IMR-90 (cell line): ENCODE results near the gene GPR153. TPM values are rescaled to one million over a fixed set of nuclear protein-coding genes. Genes with fewer than 3 reads are reported as not detected.

Experiments
- ATAC-seq: fragments of 200-7000 bp; cut with Tn5 transposase; 2 replicates; pipeline ENCODE4 v1.9.1; 2020; ENCODE audit warnings: low read depth, mild to moderate bottlenecking, moderate library complexity
- BruUV-seq: library from RNA; stranded (reverse); fragments of 400-500 nt; replicated peaks from 2 replicates; lab custom pipeline; 2021; lab: Mats Ljungman, UMichigan
- CTCF ChIA-PET: fragments of 300-600 bp; formaldehyde crosslinking; extraction: SDS; loops from one replicate; lab custom pipeline; 2021; ENCODE audit warnings: antibody characterized with exemption; lab: Yijun Ruan, JAX
- POLR2A ChIA-PET: fragments of 300-600 bp; sonication (Branson Sonifier 250); formaldehyde crosslinking; loops from one replicate; lab custom pipeline; 2022; ENCODE audit warnings: antibody characterized with exemption; ENCODE audit not compliant: unreplicated experiment; lab: Charles Lee
- DNase-seq: peaks from one replicate; pipeline ENCODE4 v3.0.0; 2013
- H2AFZ ChIP-seq: replicated peaks from 2 replicates; pipeline ENCODE3; 2013; ENCODE audit warnings: low read length, mild to moderate bottlenecking; ENCODE audit not compliant: poor library complexity
- H2AK5ac ChIP-seq: 2 replicates; pipeline ENCODE4 v1.6.1; 2013; ENCODE audit warnings: low read depth, low read length, inconsistent platforms
- H2AK9ac ChIP-seq: replicated peaks from 2 replicates; pipeline ENCODE3; 2013; ENCODE audit warnings: mild to moderate bottlenecking, low read depth, low read length, moderate library complexity; ENCODE audit not compliant: poor library complexity
- H2BK120ac ChIP-seq: 2 replicates; pipeline ENCODE4 v1.6.1; 2013; ENCODE audit warnings: low read depth, low read length, inconsistent platforms
- H2BK15ac ChIP-seq: 3 replicates; pipeline ENCODE4 v1.6.1; 2013; ENCODE audit warnings: low read depth, low read length, inconsistent platforms
- H2BK20ac ChIP-seq: 2 replicates; pipeline ENCODE4 v1.6.1; 2013; ENCODE audit warnings: low read depth, mild to moderate bottlenecking, inconsistent platforms, low read length, moderate library complexity
- H2BK5ac ChIP-seq: 2 replicates; pipeline ENCODE4 v1.6.1; 2013; ENCODE audit warnings: mild to moderate bottlenecking, low read depth, low read length, inconsistent platforms; ENCODE audit not compliant: poor library complexity, severe bottlenecking
- H3K14ac ChIP-seq: replicated peaks from 2 replicates; pipeline ENCODE4 v1.6.1; 2013; ENCODE audit warnings: low read depth, low read length, inconsistent platforms
- H3K18ac ChIP-seq: 2 replicates; pipeline ENCODE4 v1.6.1; 2013; ENCODE audit warnings: low read depth, low read length, control low read depth
- H3K23ac ChIP-seq: 2 replicates; pipeline ENCODE4 v1.6.1; 2013; ENCODE audit warnings: low read depth, low read length, inconsistent platforms
- H3K27ac ChIP-seq: 2 replicates; pipeline ENCODE4 v1.5.1; 2013; ENCODE audit warnings: mild to moderate bottlenecking, control low read depth, low read length; ENCODE audit not compliant: insufficient read depth
- H3K27me3 ChIP-seq: 2 replicates; pipeline ENCODE4 v1.6.1; 2013; ENCODE audit warnings: low read length; ENCODE audit not compliant: control insufficient read depth, insufficient read depth
- H3K36me3 ChIP-seq: 2 replicates; pipeline ENCODE4 v1.6.1; 2013; ENCODE audit warnings: low read length, mixed read lengths; ENCODE audit not compliant: control insufficient read depth, insufficient read depth
- H3K4ac ChIP-seq: 2 replicates; pipeline ENCODE4 v1.6.1; 2013; ENCODE audit warnings: low read depth, low read length, inconsistent platforms
- H3K4me1 ChIP-seq: 2 replicates; pipeline ENCODE4 v1.6.1; 2013; ENCODE audit warnings: low read length, mixed read lengths; ENCODE audit not compliant: control insufficient read depth, insufficient read depth
- H3K4me2 ChIP-seq: 2 replicates; pipeline ENCODE4 v1.6.1; 2013; ENCODE audit warnings: low read depth, mild to moderate bottlenecking, control low read depth, low read length, moderate library complexity
- H3K4me3 ChIP-seq: 2 replicates; pipeline ENCODE4 v1.5.1; 2013; ENCODE audit warnings: low read depth, mild to moderate bottlenecking, control low read depth, low read length, moderate library complexity; ENCODE audit not compliant: insufficient read depth
- H3K56ac ChIP-seq: 2 replicates; pipeline ENCODE4 v1.6.1; 2013; ENCODE audit warnings: low read length, inconsistent platforms; ENCODE audit not compliant: insufficient read depth; ENCODE audit errors: extremely low read depth
- H3K79me1 ChIP-seq, 2 experiments: 2 replicates each; pipeline ENCODE4 v1.6.1; 2013; ENCODE audit warnings: low read length in 2 of 2, inconsistent platforms in 1 of 2, low read depth in 1 of 2
- H3K9ac ChIP-seq: 2 replicates; pipeline ENCODE4 v1.6.1; 2013; ENCODE audit warnings: low read depth, low read length, control low read depth
- H3K9me1 ChIP-seq: 2 replicates; pipeline ENCODE4 v1.6.1; 2013; ENCODE audit warnings: low read length, inconsistent platforms; ENCODE audit not compliant: insufficient read depth
- H3K9me3 ChIP-seq: 2 replicates; pipeline ENCODE4 v1.6.1; 2013; ENCODE audit warnings: low read length; ENCODE audit not compliant: control insufficient read depth, insufficient read depth
- H4K20me1 ChIP-seq: 2 replicates; pipeline ENCODE4 v1.6.1; 2013; ENCODE audit warnings: low read length, inconsistent platforms; ENCODE audit not compliant: insufficient read depth
- H4K5ac ChIP-seq: 2 replicates; pipeline ENCODE4 v1.6.1; 2013; ENCODE audit warnings: mild to moderate bottlenecking, low read depth, low read length, control low read depth
- H4K8ac ChIP-seq, 2 experiments: 2 replicates each; pipeline ENCODE4 v1.6.1; 2013; ENCODE audit warnings: low read depth in 2 of 2, low read length in 2 of 2, control low read depth in 1 of 2, inconsistent platforms in 1 of 2
- H4K91ac ChIP-seq: 2 replicates; pipeline ENCODE4 v1.6.1; 2013; ENCODE audit warnings: low read depth, low read length, inconsistent platforms; ENCODE audit not compliant: insufficient read depth
- CEBPB ChIP-seq: IDR thresholded peaks from 2 replicates; pipeline ENCODE4 v1.6.1; 2012; ENCODE audit warnings: low read depth, low read length, improper control_type of control experiment
- CTCF ChIP-seq: conservative IDR thresholded peaks from 2 replicates; pipeline ENCODE4 v1.5.1; 2012; ENCODE audit warnings: mild to moderate bottlenecking, low read depth, low read length, improper control_type of control experiment
- MAFK ChIP-seq: IDR thresholded peaks from 2 replicates; pipeline ENCODE4 v1.6.1; 2012; ENCODE audit warnings: low read depth, low read length, improper control_type of control experiment
- MXI1 ChIP-seq: IDR thresholded peaks from 2 replicates; pipeline ENCODE4 v1.6.1; 2012; ENCODE audit warnings: low read depth, mild to moderate bottlenecking, low read length, moderate library complexity, borderline replicate concordance
- POLR2A ChIP-seq: IDR thresholded peaks from 2 replicates; pipeline ENCODE4 v1.6.1; 2012; ENCODE audit warnings: mild to moderate bottlenecking, low read depth, low read length
- RAD21 ChIP-seq: IDR thresholded peaks from 2 replicates; pipeline ENCODE4 v1.6.1; 2012; ENCODE audit warnings: low read length, improper control_type of control experiment
- RCOR1 ChIP-seq: IDR thresholded peaks from 2 replicates; pipeline ENCODE4 v1.6.1; 2012; ENCODE audit warnings: mild to moderate bottlenecking, low read length, improper control_type of control experiment; ENCODE audit not compliant: insufficient replicate concordance
- USF2 ChIP-seq: fragments of 150-350 bp; IDR thresholded peaks from 2 replicates; pipeline ENCODE4 v1.6.1; 2017; ENCODE audit warnings: mild to moderate bottlenecking, antibody characterized with exemption, low read length, low read depth
- WGBS, 2 experiments: methylation state at CpG; one replicate each; pipeline versions ENCODE4 v1.1.5 to v1.1.7; 2013; ENCODE audit warnings: missing lambda C conversion rate in 2 of 2; ENCODE audit not compliant: insufficient read length in 1 of 2; ENCODE audit errors: extremely low coverage in 2 of 2; 5-methylcytosine and 5-hydroxymethylcytosine counted together
- dilution Hi-C: fragments of 300-500 bp; cut with HindIII; formaldehyde crosslinking; loops from one replicate; pipeline ENCODE4 v1.14.3; 2018; ENCODE audit warnings: low sequenced_read_pairs; ENCODE audit not compliant: unreplicated experiment
- in situ Hi-C: fragments of 300-500 bp; cut with MboI; formaldehyde crosslinking; loops from 3 replicates; pipeline ENCODE4 v1.14.3; 2019; ENCODE audit warnings: low sequenced_read_pairs, inconsistent platforms, mixed read lengths
- intact Hi-C: fragments of 100-400 bp; cut with micrococcal nuclease; formaldehyde crosslinking; loops from 2 replicates; pipeline ENCODE4 v1.10.0; 2022
- polyA plus RNA-seq, 3 experiments: library from polyadenylated mRNA; depleted of rRNA; stranded (reverse); fragments of >200 nt; gene quantifications; 2 replicates each; pipeline ENCODE4 v1.2.3, GENCODE V29; 2012; ENCODE audit warnings: low replicate concordance in 1 of 3
- total RNA-seq: library from RNA; depleted of rRNA; stranded (reverse); fragments of >200 nt; gene quantifications from 2 replicates; pipeline ENCODE4 v1.2.3, GENCODE V29; 2012

The GPR153 gene
- total and polyA plus RNA-seq, 2 of the 4 experiments (the other 2 are of a cell fraction), result 1.8 to 5.2 TPM

- no peak overlapping the region for H3K9ac ChIP-seq
- H3K18ac ChIP-seq, result no peak overlapping the region
- ATAC-seq (no peak), DNase-seq (no peak)
- H3K4me1 ChIP-seq, result no peaks in the 10 kb centered on the region
- H3K79me1 ChIP-seq, result no peaks in the 10 kb centered on the region; a peak in 1 of 4 replicates
- H3K56ac ChIP-seq, result no peak overlapping the region
- H3K9me3 ChIP-seq, result no peaks in the 10 kb centered on the region
- ChIA-PET CTCF (no interaction called here), POLR2A (no interaction called here)
- in situ Hi-C loops, result no loop called here
- dilution Hi-C loops, result no loop called here
- no peak overlapping the region for H2BK20ac ChIP-seq
- no peak overlapping the region for H3K4ac ChIP-seq
- H2BK120ac ChIP-seq, result no peak overlapping the region
- no peak overlapping the region for H4K8ac ChIP-seq
- no peak overlapping the region for H4K91ac ChIP-seq
- no peak overlapping the region for H2AK9ac ChIP-seq
- no peaks in the 10 kb centered on the region; the same call in 1 of the 2 replicates for H3K9me1 ChIP-seq
- no peak overlapping the region for H3K4me2 ChIP-seq
- no peak overlapping the region for H3K4me3 ChIP-seq
- no peak overlapping the region for H2AFZ ChIP-seq
- 0 out of 2 replicates have a peak, but pooled peaks cover 4% of the 10 kb centered on the region for H3K36me3 ChIP-seq
- H3K14ac ChIP-seq, result no peak overlapping the region
- H3K27ac ChIP-seq, result no peak overlapping the region
- no peak overlapping the region for H2BK15ac ChIP-seq
- no peak overlapping the region for H4K5ac ChIP-seq
- H4K20me1 ChIP-seq, result no peaks in the 10 kb centered on the region; the same call in 1 of the 2 replicates
- H3K23ac ChIP-seq, result no peak overlapping the region
- TF ChIP-seq CEBPB (no peak), MAFK (no peak), USF2 (no peak), RCOR1 (no peak), MXI1 (no peak), RAD21 (no peak), CTCF (no peak), POLR2A (no peak)
- intact Hi-C loops, result no loop called here
- BruUV-seq, result no TSS peak
- no peak overlapping the region for H2AK5ac ChIP-seq
- H2BK5ac ChIP-seq, result no peak overlapping the region
- no peaks in the 10 kb centered on the region for H3K27me3 ChIP-seq
- WGBS, 2 experiments, result 97% methylated on average over 4 of the region's 13 CpGs; no CpG with 5 or more reads in 1 of the 2 experiments
Measured at GRCh38 chr1:6308449-6308848, 47.6 kb upstream of the GPR153 start.
